IPS-20b (cell line): ENCODE results near the gene TMEM86A.

Source experiments
- H3K27ac ChIP-seq: one replicate; pipeline ENCODE4 v1.5.1; 2013; ENCODE audit warnings: low read length
- H3K27me3 ChIP-seq: 2 replicates; pipeline ENCODE4 v1.6.1; 2013; ENCODE audit warnings: mild to moderate bottlenecking, low read length, inconsistent platforms; ENCODE audit not compliant: insufficient read depth
- H3K36me3 ChIP-seq: 2 replicates; pipeline ENCODE4 v1.6.1; 2013; ENCODE audit warnings: low read depth, mild to moderate bottlenecking, inconsistent platforms, low read length, moderate library complexity; ENCODE audit not compliant: insufficient read depth
- H3K4me1 ChIP-seq: 2 replicates; pipeline ENCODE4 v1.6.1; 2013; ENCODE audit warnings: mild to moderate bottlenecking, control low read depth, inconsistent platforms, low read length, moderate library complexity; ENCODE audit not compliant: insufficient read depth
- H3K4me3 ChIP-seq: 2 replicates; pipeline ENCODE4 v1.5.1; 2013; ENCODE audit warnings: mild to moderate bottlenecking, low read length, inconsistent platforms
- H3K9ac ChIP-seq: 2 replicates; pipeline ENCODE4 v1.6.1; 2013; ENCODE audit warnings: low read depth, mild to moderate bottlenecking, inconsistent platforms, low read length, moderate library complexity
- H3K9me3 ChIP-seq: 2 replicates; pipeline ENCODE4 v1.6.1; 2013; ENCODE audit warnings: mild to moderate bottlenecking, low read depth, low read length, inconsistent platforms; ENCODE audit not compliant: insufficient read depth

TMEM86A gene

GRCh38 chr11:18701614-18702216 is 3.1 kb downstream of the TMEM86A start:
- no peak overlapping the region for H3K4me3 ChIP-seq
- H3K9ac ChIP-seq = no peak overlapping the region
- no peaks in the 10 kb centered on the region for H3K36me3 ChIP-seq
- H3K9me3 ChIP-seq = no peaks in the 10 kb centered on the region
- peaks cover 55% of the 10 kb centered on the region for H3K27me3 ChIP-seq
- no peaks in the 10 kb centered on the region for H3K4me1 ChIP-seq
- no peak overlapping the region for H3K27ac ChIP-seq

DNA sequence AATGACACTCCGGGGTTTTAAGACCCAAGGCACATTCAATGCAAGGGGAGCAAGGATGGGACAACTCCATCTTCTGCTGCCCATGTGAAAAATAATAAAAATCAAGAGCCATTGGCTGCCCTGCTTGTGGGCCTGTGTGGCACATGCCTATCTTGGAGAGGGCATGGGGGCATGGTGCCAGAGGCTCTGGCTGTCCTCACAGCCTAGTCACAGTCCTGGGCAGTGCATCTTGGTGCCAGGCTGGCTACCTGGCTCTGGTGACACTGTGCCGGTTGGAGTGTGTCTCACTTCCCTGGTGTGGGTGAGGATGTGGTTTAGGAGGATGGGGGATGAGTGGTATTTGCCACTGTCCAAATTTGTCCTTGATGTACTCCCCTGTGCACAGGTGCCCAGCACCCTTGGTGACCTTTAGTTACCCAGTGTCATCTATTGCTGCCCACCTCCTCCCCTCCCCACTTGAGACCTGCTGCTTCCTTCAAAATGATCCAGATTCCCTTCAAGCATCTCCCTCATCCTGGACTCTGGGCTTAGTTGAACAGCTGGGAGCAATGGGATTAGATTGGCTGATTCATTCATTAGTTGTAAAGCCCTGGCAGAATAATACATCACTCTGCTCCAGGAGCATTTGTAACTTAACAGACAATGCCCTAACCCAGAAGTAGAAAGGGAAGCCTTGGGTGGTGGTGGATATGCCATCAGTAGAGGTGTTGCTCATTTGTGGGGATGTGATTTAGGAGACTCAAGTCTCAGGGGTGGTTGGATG is 4.6 kb downstream of the TMEM86A start:
- H3K9ac ChIP-seq = no peak overlapping the region
- no peak overlapping the region for H3K4me3 ChIP-seq
- H3K27me3 ChIP-seq = peaks cover 55% of the 10 kb centered on the region
- no peaks in the 10 kb centered on the region for H3K36me3 ChIP-seq
- H3K27ac ChIP-seq = no peak overlapping the region
- no peaks in the 10 kb centered on the region for H3K9me3 ChIP-seq
- no peaks in the 10 kb centered on the region for H3K4me1 ChIP-seq

GRCh38 chr11:18704045-18704645 is 5.6 kb downstream of the TMEM86A start:
- H3K4me1 ChIP-seq = no peaks in the 10 kb centered on the region

DNA sequence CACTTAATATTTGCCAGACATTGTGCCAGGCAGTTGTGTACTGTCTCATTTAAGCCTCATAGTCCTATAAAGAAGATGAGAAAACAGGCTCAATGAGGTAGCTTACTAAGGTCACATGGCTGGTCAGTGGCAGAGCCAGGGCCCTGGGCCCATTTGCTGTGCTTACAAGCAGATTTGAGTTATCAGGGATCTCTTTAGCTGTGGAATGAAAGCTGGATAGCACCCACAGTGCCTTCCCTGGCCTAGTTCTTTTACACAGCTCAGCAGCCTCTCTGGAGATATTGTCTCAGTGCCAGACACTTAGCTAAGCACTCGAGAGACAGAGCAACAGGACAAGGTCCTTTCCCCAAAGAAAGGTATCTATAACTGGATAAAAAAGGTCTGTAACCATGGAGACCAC is 6.1 kb downstream of the TMEM86A start:
- Histone ChIP-seq H3K27me3 (peaks cover 58% of the 10 kb centered on the region), H3K27ac (no peak overlapping the region)

More at GRCh38 chr11:18704045-18704645, 5.6 kb downstream of the TMEM86A start:
- no peak overlapping the region for H3K27ac ChIP-seq
- peaks cover 58% of the 10 kb centered on the region for H3K27me3 ChIP-seq
- H3K9ac ChIP-seq = no peak overlapping the region
- no peaks in the 10 kb centered on the region for H3K36me3 ChIP-seq
- H3K4me3 ChIP-seq = no peak overlapping the region
- H3K9me3 ChIP-seq = no peaks in the 10 kb centered on the region

DNA sequence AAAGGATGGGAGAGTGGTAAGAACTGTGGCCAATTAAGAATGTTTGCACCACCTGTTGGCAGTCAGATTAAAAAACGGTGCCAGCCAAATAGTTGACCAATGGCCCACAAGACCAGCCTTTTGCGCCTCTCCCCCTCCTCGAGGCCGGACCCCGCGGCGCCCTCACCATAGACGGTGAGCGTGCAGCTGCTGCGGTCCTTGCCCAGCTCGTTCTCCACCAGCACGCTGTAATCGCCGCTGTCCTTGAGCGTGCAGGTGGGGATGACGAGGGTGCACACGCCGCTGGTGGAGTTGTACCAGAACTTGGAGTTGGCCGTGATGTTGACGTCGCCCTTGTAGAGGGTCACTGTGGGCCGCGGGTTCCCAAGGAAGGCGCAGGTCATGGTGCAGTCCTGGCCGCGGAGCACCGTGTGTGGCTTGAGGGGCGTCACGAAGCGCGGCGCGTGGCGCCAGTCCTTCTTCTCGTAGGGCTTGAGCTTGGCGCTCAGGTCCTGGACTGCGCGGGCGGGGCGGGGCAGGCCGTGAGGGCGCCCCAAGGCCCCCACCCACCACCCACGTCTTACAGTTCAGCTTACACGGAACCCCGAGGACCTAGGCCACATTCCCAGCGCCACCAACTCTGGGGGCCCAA is 7.2 kb downstream of the TMEM86A start:
- H3K9ac ChIP-seq = no peak overlapping the region; the same call in 1 of the 2 replicates
- no peaks in the 10 kb centered on the region for H3K4me1 ChIP-seq
- peaks cover 58% of the 10 kb centered on the region for H3K27me3 ChIP-seq
- peak overlapping the region; percentile 66; the same call in 1 of the 2 replicates for H3K4me3 ChIP-seq
- no peaks in the 10 kb centered on the region for H3K36me3 ChIP-seq
- H3K27ac ChIP-seq = no peak overlapping the region
- H3K9me3 ChIP-seq = no peaks in the 10 kb centered on the region

More for the DNA sequence above, 6.1 kb downstream of the TMEM86A start:
- Histone ChIP-seq H3K9ac (no peak overlapping the region), H3K36me3 (no peaks in the 10 kb centered on the region), H3K9me3 (no peaks in the 10 kb centered on the region), H3K4me3 (no peak overlapping the region), H3K4me1 (no peaks in the 10 kb centered on the region)

- H3K36me3 ChIP-seq = no peaks in the 10 kb centered on the region
- H3K9ac ChIP-seq = peak overlapping the region; percentile 73
- peak overlapping the region; percentile 64; the same call in 1 of the 2 replicates for H3K4me3 ChIP-seq
- no peak overlapping the region for H3K27ac ChIP-seq
- H3K4me1 ChIP-seq = no peaks in the 10 kb centered on the region
- H3K9me3 ChIP-seq = no peaks in the 10 kb centered on the region
- H3K27me3 ChIP-seq = peaks cover 56% of the 10 kb centered on the region
Observed at GRCh38 chr11:18706330-18707243, 8.0 kb downstream of the TMEM86A start.

DNA sequence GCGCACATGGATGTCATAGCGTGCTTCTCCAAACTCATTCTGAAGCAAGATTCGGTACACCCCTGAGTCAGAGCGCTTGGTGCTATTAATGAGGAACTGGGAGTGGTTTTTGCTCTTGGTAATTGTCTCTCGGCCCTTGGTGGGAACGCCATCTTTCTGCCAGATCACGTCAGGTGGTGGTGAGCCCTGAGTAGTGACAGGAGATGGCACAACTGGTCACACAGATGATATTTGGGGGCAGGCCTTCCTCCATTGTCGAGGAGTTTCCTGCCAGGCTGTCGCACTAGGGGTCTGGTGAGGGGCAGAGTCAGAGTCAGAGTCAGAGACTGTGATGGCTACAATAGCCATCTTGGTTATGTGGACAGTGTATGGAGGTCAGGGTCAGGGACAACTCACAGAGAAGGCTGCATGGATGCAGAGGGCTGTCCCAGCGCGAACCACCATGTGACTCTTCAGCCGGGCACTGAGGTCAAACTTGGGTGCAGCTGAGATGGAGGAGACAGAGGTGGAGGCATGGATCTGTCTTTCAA is 9.3 kb downstream of the TMEM86A start:
- H3K27ac ChIP-seq = no peak overlapping the region
- H3K9me3 ChIP-seq = no peaks in the 10 kb centered on the region
- H3K9ac ChIP-seq = no peak overlapping the region
- no peaks in the 10 kb centered on the region for H3K36me3 ChIP-seq
- peaks cover 62% of the 10 kb centered on the region for H3K27me3 ChIP-seq
- no peak overlapping the region for H3K4me3 ChIP-seq
- no peaks in the 10 kb centered on the region for H3K4me1 ChIP-seq

DNA sequence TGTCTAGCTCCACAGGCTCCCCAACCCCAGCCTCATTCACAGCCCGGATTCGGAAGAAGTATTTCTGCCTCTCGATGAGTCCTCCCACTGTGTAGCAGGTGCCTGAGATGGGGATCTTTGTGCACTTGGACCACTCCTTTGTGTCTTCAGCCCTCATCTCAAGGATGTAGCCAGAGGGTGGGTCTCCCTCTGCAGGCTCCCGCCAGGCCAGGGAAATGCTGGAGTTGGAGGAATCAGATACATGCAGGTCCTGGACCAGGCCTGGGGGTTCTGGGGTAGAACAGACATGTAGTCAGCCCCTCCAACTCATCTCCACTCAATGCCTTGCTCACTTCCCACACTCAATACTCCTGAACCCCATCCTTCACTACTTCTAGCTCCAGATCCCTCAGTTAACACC is 10.8 kb downstream of the TMEM86A start:
- Histone ChIP-seq H3K27ac (no peak overlapping the region), H3K9me3 (no peaks in the 10 kb centered on the region), H3K4me1 (no peaks in the 10 kb centered on the region), H3K36me3 (no peaks in the 10 kb centered on the region), H3K9ac (no peak overlapping the region), H3K4me3 (no peak overlapping the region), H3K27me3 (peaks cover 55% of the 10 kb centered on the region)

- Histone ChIP-seq H3K36me3 (no peaks in the 10 kb centered on the region), H3K27ac (no peak overlapping the region), H3K9ac (no peak overlapping the region), H3K27me3 (peaks cover 53% of the 10 kb centered on the region), H3K4me1 (no peaks in the 10 kb centered on the region), H3K9me3 (no peaks in the 10 kb centered on the region), H3K4me3 (no peak overlapping the region)
Observed at GRCh38 chr11:18710545-18710944, 12.0 kb downstream of the TMEM86A start.

DNA sequence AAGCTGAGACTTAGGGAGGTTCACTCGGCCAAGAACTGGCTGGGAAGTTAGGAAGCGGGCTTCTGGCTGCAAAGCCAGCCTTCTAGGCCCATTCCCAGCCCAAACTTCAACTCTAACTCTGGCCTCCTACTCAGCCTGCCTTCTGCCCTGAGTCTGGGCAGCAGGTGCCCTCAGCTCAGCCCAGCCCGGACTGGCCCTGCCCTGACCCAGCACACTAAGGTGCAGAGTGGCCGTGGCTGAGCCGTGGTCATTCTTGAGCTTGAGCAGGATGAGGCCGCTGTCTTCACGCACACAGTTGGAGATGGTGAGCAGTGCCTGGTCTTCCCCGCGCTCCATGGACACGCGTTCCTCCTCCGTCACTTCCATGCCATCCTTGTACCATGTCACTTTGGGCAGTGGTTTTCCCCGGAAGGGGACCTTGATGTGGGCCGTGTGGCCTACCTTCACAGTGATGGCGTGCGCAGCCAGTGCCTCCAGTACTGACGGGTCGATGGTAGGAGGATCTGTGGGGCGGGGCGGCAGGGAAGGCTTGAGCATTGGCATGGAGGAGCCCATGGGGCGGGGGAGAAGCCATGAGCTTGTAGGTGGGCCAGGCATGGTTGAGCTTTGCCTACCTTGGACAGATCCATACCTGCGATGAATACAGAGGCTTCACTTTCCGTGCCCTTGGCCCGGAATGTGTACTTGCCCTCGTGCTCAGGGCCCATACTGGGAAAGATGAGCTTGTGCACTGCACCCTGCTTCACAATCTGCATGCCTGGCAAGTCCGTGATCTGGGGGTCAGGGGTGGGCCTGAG is 15.3 kb downstream of the TMEM86A start:
- Histone ChIP-seq H3K36me3 (no peaks in the 10 kb centered on the region), H3K4me1 (no peaks in the 10 kb centered on the region), H3K4me3 (no peak overlapping the region), H3K27me3 (peaks cover 57% of the 10 kb centered on the region; the same call in 1 of the 2 replicates), H3K9ac (no peak overlapping the region), H3K9me3 (no peaks in the 10 kb centered on the region), H3K27ac (no peak overlapping the region)
